ENCODE results near the gene LENG8. TPM values are rescaled to one million over a fixed set of nuclear protein-coding genes. Genes with fewer than 3 reads are reported as not detected.

Gene LENG8
- total and polyA plus RNA-seq, 2 of the 4 experiments (the other 2 are of a cell fraction) = 21.1 to 93.9 TPM

GRCh38 chr19:54458648-54459281 is 9.8 kb downstream of the LENG8 start:
- H3K9me3 ChIP-seq (ENCODE audit: control insufficient read depth, insufficient read depth, low read length) = no peaks in the 10 kb centered on the region
- H3K9me1 ChIP-seq (ENCODE audit: insufficient read depth, low read length) = peaks cover 6% of the 10 kb centered on the region; the same call in 1 of the 2 replicates
- peaks cover 18% of the 10 kb centered on the region for H3K4me1 ChIP-seq (ENCODE audit: control insufficient read depth, insufficient read depth, low read length)
- DNase-seq (no peak), ATAC-seq (ENCODE audit: low read depth) (no peak)
- H2BK20ac ChIP-seq (ENCODE audit: low read depth, low read length) = no peak overlapping the region
- H3K79me1 ChIP-seq (ENCODE audit: low read depth in 1 of 2, low read length in 2 of 2) = peaks cover 20 to 60% of the 10 kb centered on the region in 2 experiments
- in situ Hi-C loops (cut with MboI; ENCODE audit: low sequenced_read_pairs) (loop anchor here (10.0 to 25.0 kb wide), 6 partner anchors 254 to 1679 kb away; partner anchors contain the start of genes NAT14, NDUFA3, OSCAR and PRPF31), intact Hi-C loops (cut with micrococcal nuclease) (no loop called here), dilution Hi-C loops (cut with HindIII; ENCODE audit: low sequenced_read_pairs, unreplicated experiment) (no loop called here)
- no peak overlapping the region for H3K4me3 ChIP-seq (ENCODE audit: insufficient read depth, low read depth, low read length)
- H4K20me1 ChIP-seq (ENCODE audit: insufficient read depth, low read length) = peaks cover 65% of the 10 kb centered on the region
- H3K56ac ChIP-seq (ENCODE audit: extremely low read depth, insufficient read depth, low read length) = no peak overlapping the region
- no peak overlapping the region for H3K18ac ChIP-seq (ENCODE audit: low read depth, low read length)
- H3K23ac ChIP-seq (ENCODE audit: low read depth, low read length) = no peak overlapping the region
- no peak overlapping the region for H3K14ac ChIP-seq (replicated peaks; ENCODE audit: low read depth, low read length)
- H4K8ac ChIP-seq (ENCODE audit: low read depth in 2 of 2, low read length in 2 of 2) = no peak overlapping the region
- no peak overlapping the region for H4K91ac ChIP-seq (ENCODE audit: insufficient read depth, low read depth, low read length)
- H3K36me3 ChIP-seq (ENCODE audit: control insufficient read depth, insufficient read depth, low read length) = peaks cover 81% of the 10 kb centered on the region
- no peak overlapping the region for H3K9ac ChIP-seq (ENCODE audit: low read depth, low read length)
- no peak overlapping the region for H2BK5ac ChIP-seq (ENCODE audit: low read depth, low read length, poor library complexity, severe bottlenecking)
- H2BK15ac ChIP-seq (ENCODE audit: low read depth, low read length) = no peak overlapping the region
- POLR2A ChIA-PET (ENCODE audit: unreplicated experiment) = no interaction called here
- no peak overlapping the region for H2AK9ac ChIP-seq (replicated peaks; ENCODE audit: low read depth, low read length, poor library complexity)
- CTCF ChIA-PET = no interaction called here
- H4K5ac ChIP-seq (ENCODE audit: low read depth, low read length) = no peak overlapping the region
- H3K27me3 ChIP-seq (ENCODE audit: control insufficient read depth, insufficient read depth, low read length) = no peaks in the 10 kb centered on the region
- H2AK5ac ChIP-seq (ENCODE audit: low read depth, low read length) = no peak overlapping the region
- 95% methylated on average over 8 of the region's 11 CpGs; no CpG with 5 or more reads in 1 of the 2 experiments for WGBS, 2 experiments (ENCODE audit: extremely low coverage in 2 of 2, insufficient read length in 1 of 2)
- H3K27ac ChIP-seq (ENCODE audit: insufficient read depth, low read length) = no peak overlapping the region
- H3K4ac ChIP-seq (ENCODE audit: low read depth, low read length) = no peak overlapping the region
- no peak for TF ChIP-seq NFE2L2 (IDR thresholded peaks at IDR 0.05; ENCODE audit: low read depth, low read length)
- no peak for TF ChIP-seq CTCF (conservative IDR thresholded peaks at IDR 0.05; ENCODE audit: low read depth, low read length)
- TF ChIP-seq MXI1 (IDR thresholded peaks at IDR 0.05; ENCODE audit: borderline replicate concordance, low read depth, low read length) = no peak
- no peak for TF ChIP-seq MAFK (IDR thresholded peaks at IDR 0.05; ENCODE audit: low read depth, low read length)
- no peak for TF ChIP-seq SMC3 (IDR thresholded peaks at IDR 0.05; ENCODE audit: low read depth, low read length)
- TF ChIP-seq FOS (IDR thresholded peaks at IDR 0.05; ENCODE audit: low read depth, low read length) = no peak
- no peak for TF ChIP-seq RFX5 (IDR thresholded peaks at IDR 0.05; ENCODE audit: low read depth, low read length)
- no peak for TF ChIP-seq CEBPB (IDR thresholded peaks at IDR 0.05; ENCODE audit: low read depth, low read length)
- TF ChIP-seq MAZ (IDR thresholded peaks at IDR 0.05; ENCODE audit: borderline replicate concordance, low read depth, low read length) = no peak
- H2BK120ac ChIP-seq (ENCODE audit: low read depth, low read length) = no peak overlapping the region
- BruUV-seq (replicated peaks) = no TSS peak
- no peak overlapping the region for H2AFZ ChIP-seq (replicated peaks; ENCODE audit: low read length, poor library complexity)
- H3K4me2 ChIP-seq (ENCODE audit: low read depth, low read length) = no peak overlapping the region

Data from IMR-90 (cell line).